Measurements from ENCODE around the gene LIMD2.
A peak's percentile ranks its signal among the peaks of the same experiment; 100 is the strongest.

Gene LIMD2

DNA sequence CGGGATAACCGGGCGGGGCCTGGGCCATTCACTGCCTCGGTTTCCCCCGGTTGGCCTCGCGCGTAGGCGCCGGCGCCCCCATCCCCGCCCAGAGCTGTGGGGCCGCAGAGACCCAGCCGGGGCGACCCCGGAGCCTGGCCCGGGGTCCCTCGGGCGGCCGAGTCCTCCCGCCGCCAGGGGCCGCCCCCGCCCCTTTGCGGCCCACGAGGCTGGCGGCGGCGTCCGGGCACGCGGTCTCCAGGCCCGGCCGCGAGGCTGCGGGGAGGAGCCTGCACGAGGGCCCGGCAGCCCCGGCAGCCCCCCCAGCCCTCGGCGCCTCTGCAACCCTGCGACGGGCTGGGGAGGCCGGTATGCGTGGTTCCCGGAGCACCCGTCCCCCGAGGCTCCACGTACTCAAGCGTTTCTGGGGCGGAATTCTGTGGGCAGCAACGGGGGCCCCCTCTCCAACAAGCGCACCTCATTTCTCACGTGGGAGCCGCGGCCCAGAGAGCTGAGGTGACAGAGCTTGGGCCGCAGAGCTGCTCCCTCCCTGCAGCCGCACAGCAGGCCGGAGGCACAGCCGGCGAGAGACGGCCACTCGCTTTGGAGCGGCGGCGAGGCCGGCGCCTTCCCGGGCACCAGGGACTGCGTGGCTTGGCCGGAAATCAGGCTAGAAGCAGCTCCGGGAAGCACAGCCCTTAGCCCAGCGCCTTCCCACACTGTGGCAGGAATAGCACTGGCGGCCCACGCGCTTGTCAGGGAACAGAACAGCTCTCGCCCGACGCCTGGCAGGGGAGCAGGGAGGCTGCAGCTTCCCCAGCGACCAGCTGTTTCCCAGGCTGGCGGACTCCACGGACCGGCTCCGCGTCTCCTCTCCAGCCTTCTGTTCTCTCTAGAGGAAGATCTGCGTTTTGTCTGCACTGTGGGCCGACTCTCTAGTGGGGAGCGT, 867 bp upstream of the LIMD2 start:
- DNase-seq, result peak; percentile 52

DNA sequence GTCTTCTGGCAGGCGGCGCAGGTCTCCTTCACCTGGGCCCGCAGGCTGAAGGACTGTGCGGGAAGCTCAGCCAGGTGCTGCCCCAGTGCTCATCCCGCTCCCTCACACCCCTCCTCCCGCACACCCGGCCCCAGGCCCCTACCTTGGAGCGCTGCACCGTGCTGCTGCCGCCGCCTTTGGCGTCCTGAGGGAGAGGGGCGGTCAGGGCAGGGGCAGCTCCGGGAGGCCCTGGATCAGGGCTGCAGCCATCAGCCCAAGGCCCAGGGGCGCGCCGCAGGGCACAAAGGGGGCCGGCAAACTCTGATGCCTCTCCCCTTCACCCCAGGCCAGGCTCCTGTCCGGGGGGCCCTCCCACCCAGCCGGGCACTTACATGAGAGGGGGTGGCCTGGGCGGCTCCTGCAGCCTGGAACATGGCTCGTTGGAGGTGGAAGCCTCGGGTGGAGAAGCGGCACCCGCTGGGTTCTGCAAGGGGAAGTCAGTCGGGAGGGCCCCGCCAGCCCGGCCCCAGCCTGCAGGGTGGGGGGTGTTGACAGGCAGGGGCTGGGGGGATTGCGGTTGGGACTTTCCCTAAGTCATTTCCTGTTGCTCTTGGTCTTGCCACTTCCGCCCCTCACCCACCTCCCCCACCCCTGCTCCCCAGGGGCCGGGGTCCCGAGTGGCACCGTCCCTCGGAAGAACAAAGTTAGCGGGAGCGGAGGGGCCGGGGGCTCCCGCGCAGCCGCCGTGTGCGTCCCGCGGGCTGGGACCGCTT, 863 bp downstream of the LIMD2 start:
- DNase-seq, result peak; percentile 76

DNA sequence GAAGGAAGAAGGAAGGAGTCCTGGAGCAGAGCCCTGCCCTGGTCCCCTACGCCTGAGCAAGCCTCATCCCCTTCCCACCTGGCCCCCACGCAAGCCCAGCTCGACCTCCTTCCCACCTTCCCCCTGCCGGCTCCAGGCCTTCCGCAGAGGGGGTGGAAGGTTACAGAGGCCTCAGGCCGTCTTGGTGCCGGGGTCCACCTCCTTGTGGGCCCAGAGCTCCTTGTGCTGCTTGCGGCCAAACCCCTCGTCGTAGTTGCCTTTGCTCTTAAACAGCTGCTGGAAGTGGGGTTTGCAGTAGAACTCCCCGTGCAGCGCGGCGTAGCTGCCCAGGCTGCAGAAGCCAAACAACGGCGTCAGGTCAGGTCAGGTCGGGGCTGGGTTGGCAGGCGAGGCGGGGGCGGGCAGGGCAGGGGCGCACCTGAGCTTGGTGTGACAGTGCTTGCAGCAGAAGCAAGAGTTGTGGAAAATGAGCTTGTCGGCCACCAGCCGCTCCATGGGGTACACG, 1.5 kb downstream of the LIMD2 start:
- DNase-seq, result peak; percentile 34

DNA sequence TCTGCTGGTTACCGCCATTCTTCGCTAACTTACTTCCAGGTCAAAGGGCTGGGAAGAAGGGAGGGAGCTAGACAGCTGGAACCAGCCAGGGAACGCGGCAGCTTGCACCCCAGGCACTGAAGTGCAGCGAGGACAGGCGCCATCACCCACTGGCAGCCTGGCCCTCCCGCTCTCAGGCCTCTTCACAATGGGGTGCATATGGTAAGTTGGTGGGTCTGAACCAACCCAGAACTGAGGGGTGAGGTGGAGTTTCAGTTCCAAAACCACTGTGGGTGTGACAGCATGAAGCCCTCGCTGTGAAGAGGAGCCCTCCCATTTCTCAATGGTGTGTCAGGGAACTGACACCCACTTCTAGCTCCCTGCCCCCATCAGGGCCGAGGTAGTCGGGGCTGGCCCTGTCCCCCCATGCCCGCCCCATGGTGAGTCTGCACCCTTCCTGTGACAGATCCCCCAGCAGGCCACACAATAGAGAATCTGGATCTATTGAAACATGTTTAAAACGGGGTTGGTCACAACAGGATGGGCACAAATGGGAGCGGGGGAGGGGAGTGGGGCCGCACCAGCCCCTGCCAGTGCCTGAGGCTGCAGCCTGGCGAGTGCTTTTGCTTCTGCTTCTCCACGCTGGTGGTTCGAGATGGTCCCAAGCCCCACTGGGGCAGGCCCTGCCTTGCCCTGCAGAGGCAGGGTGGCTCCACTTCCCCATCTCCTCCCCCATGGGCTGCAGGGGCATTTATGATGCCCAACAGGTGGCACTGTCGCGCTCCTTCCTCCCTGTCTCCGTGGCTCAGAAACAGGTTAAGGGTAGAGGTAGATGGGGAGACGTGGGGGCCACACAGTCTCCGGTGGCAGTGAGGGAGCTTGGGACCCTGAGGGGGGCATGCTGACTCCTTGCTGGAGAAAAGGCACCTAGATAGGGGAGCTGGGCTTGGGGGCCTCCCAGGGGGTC, 2.3 kb downstream of the LIMD2 start:
- DNase-seq, result peak; percentile 79

DNA sequence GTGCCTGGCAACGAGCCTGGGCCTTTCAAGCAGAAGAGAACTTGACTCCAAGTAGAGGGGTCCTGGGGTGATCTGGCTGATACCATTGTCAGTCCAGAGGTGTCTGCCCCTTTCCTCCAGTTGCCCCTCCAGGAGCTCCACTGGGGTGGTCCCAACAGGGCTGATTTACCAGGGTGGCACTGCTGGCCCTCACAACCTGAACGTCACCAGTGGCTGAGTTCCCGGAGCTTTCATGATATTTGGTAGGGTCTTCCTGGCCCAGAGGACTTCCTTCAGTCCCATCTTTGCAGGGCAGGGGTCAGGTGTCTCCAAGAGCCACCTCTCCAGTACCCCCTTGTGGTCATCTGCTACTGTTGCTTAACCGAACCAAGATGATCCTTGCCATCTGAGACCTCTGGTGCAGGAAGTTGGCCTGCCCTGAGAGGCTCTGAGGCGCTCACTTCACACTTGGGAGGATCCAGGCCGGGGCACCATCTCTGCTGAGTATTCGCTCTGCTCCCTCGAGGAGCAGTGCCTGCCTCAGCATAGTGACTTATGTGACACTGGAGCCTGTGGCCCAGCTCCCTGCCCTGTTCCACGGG, 3.5 kb downstream of the LIMD2 start:
- peak; percentile 27 for DNase-seq

DNA sequence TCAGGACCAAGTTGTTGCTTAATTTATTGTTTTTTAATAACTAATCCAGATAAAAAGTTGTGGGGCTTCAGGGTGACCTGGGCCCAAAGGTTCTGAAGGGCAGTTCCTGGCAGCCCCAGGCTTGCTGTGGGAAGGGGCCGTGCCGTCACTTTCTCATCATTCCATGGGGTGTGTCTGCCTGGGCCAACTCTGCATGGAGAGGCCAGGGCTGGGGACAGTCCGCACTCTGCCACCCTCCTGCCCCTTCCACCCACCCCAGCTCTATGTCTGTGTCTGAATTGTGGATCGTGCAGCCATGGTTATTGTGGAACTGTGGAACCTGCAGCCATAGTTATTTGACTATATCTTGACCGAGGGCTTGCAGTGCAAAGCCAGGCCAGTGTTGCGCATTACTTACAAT, 4.0 kb downstream of the LIMD2 start:
- DNase-seq, result no peak

DNA sequence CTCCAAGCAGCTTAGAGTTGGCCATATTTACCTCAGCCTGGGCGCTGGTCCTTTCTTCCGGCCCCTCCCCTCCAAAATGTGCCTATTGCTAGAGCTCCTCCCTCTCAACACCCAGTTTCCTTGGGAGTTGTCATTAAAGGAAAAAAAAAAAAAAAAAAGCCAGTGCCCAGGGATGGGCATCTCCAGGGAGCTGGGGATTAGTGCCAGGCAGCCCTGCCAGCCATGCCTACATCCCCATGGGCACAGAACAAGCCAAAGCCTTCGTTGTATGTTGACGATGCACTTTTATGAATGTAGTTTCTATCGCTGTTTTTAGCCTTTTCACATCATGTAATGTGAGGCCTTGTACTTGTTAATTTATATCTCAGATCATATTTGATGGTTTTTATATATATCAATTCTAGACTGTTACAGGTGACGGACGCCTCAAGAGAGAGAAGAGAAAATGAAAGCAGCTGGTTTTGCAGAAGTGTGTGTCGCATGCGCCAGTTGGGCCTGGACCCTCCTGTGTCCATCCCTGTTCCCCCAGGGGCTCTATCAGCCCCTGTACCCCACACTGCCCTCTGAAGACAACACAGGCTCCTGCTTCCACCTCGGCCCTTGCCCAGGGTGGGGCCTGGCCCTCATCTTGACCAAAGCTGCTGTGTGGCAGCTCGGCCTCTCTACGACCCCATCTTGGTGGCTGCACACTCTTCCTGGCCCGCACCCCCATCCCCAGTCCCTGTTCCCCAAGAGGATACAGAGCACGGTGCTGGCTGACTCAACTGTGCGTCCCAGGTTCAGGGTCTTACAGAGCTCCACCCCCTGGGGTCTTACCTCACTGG, 4.8 kb downstream of the LIMD2 start:
- no peak for DNase-seq

DNA sequence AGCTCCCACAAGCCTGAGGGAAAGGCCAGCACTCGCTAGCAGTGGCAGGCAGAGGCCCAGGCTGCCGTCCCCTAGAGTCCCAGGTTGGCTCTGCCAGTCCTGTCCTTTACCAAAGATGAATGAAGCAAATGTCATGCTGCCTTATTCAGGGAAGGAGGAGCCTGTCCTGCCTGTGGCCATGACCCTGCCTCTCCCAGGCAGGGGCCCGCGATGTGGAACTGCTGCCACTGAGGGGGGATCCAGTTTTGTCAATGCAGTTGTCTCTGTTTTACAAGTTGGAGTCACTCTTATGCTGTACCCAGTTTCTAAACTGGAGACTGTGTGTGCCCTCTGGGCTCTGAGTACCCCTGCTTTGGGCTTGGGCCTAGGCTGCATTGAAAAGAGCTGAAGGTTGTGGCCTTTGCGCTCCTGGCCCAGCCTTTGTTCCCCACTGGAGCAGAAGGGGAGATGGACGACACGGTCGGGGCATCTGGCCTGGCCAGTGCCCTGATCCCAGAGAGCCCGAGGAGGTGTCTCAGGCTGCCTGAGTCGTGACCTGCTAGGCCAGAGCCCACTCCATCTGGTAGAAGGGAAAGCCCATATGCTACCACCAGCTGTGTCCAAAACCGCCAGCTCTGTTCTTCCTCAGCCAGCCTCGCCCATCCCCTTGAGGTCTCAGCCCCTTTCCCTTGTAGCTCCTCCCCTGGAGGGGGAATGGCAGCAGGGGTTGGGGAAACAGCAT, 5.5 kb downstream of the LIMD2 start:
- no peak for DNase-seq

DNA sequence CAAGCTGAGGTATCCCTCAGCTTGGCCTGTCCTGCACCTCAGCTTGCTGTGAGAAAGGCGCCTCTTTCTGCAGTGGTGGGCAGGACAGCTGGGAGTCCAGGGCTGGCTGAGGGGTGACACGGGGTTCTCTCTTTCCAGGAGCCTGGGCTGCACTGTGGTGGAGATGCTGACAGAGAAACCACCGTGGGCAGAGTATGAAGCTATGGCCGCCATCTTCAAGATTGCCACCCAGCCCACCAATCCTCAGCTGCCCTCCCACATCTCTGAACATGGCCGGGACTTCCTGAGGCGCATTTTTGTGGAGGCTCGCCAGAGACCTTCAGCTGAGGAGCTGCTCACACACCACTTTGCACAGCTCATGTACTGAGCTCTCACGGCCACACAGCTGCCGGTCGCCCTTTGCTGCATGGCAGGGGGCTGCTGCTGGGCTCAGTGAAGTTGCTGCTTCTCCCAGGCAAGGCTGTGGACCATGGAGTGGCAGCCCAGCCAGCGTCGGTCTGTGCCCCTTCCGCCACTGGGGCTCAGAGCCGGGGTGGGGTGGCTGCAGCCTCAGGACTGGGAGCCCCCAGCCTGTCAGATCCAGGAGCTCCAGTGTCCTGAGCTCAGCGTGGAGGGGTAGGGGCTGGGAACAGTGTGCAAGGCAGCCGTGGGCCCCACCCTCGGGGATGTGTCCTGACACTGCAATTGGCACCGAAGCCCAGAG, 6.4 kb downstream of the LIMD2 start:
- no peak for DNase-seq

DNA sequence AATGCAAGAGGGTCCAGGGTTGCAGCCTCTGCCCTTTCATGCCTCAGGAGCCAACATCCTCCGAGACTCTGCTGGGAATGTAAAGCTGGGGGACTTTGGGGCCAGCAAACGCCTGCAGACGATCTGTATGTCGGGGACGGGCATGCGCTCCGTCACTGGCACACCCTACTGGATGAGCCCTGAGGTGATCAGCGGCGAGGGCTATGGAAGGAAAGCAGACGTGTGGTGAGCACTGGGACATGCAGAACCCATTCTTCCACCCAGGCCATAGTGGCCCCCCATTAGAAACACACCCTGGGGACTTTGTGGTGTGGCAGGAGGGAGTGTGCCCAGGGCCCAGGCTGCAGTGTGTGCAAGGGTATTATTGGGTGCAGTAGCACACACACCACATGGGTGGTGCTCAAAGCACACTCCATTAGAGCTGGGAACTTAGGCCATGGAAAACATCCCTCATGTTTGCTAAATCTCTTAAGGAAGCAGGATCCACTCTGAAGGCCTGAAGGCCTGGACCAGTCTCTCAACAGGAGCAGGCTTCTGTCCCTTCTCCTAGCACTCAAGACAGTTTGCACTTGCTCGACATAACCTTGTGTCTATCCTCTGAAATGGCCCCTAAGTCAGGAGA, 7.6 kb downstream of the LIMD2 start:
- no peak for DNase-seq

DNA sequence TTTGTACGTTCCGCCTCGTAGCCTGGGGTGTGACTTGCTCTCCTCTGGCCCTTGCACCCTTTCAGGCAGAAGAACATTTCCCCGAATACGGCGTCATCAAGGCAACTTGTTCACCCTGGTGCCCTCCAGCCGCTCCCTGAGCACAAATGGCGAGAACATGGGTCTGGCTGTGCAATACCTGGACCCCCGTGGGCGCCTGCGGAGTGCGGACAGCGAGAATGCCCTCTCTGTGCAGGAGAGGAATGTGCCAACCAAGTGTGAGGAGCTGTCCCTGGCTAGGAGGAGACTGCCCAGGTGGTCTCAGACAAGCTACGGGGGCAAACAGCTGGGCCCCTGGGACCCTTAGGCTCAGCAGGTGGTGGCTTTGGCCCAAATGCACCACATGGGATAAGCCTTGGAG, 10.4 kb downstream of the LIMD2 start:
- DNase-seq, result no peak

DNA sequence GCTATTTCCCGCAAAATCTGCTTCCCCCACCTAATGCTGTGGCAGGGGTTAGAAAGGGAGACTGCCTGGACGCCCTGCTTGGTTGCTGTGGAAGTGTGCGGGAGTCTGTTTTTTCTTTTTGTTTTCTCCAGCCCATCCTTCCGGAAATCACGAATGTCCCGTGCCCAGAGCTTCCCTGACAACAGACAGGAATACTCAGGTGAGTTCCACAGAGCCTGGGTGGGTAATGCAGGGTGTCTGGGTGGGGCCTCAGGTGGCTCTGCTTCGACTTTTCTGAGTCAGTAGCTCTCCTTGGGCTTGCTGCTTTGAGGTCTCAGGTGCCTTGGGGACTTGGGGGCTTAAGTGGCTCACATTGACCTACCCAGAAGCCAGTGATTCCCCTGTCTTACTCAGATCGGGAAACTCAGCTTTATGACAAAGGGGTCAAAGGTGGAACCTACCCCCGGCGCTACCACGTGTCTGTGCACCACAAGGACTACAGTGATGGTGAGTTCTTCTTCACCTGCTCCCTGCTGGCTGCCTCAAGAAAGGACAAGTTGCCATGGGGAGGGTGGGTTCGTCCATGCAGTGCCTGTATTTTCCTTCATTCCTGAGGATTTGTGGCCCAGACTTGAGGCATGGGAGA, 11.4 kb downstream of the LIMD2 start:
- no peak for DNase-seq

DNA sequence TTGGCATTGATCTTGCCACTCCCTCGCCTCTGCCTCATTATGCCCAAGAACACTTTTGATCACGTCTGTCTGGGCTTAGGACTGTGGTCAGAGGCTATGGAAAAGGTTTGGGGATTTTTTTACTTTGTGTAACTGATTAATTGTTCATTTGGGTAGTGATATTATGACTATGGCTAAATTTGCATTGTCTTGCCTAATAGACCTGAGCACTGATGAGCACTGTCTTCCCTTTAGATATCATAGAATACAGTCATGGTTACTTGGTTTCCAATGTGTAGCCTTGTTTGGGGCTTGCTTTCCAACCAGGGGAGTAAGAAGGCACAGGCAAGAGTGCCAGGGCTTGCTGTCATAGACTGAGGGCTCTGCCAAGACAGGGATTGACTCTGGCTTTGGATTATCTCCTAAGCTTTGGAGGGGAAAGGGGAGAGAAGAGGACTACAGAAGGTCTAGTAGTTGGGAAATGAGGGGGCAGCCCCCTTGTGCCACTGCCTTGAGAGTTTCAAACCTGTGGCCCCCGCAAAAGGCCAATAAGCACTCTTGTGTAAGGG, 13.7 kb downstream of the LIMD2 start:
- DNase-seq, result no peak

DNA sequence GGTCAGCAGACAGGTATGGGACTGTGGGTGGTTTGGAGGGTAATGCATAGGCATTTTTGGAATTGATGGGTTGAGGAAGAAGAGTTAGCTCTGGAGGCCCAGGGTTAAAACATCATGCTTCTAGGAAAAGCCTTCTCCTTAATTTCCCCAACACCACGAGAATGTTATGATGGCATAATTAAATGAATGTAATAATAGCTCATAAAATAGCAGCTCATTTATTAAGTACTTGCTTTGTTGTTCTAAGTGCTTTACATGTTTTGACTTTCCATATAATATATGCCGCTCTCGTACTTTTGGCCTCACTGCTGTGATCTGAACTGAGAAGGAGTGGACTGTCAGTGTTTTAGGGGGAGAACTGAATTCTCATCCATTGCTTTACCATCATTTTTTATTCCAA, 14.3 kb downstream of the LIMD2 start:
- DNase-seq, result no peak

DNA sequence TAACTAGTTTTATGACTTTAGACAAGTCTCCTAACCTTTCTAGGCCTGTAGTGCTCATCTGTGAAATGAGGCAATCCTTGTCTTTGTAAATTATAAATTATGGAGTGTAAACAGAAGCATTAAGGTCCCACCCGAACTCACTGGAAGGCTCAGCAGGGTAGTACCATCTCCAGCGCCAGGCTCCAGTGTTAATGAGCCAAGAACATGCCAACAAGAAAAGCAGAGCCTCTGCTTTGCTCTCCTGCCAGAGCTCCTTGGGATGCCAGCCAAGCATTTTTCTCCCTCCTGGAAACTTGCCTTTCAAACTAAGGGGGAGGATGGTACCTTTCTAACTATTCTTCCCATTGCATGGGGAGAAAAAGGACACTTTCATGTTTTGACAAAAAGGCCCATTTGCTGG, 14.9 kb downstream of the LIMD2 start:
- no peak for DNase-seq

DNA sequence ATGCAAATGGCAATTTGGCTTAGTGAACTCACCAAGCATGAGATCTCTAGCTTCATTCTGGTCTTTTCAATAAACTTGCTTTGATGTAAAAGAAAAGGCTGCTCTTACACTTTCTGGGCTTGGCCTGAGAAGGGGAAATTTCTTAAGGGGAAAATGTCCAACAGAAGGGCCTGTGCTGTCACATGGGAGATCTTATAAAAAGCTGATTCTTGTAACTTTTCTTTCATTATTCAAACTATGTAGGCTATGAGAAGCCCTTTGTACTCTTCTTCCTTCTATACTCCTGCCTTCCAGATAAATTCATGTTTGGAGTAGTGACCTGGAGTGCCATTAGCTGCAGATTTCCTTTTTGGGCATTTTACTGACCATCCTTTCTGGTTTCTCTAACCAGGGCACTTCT, 16.9 kb downstream of the LIMD2 start:
- no peak for DNase-seq

DNA sequence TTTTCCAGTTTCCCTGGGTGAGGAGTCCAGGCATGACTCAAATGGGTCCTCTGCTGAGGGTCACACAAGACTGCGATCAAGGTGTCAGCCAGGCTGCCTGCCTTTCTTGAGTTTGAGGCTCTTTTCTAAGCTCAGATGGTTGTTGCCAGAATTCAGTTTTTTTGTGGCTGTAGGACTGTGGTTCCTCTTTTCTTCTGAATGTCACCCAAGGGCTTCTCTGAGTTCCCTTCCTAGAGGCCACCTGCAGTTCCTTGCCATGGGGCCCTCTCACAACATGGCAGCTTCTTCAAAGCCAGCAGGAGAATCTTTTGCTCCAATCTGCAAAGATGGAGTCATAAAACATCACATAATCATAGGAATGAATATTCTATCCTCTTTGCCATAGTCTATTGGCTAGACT, 17.5 kb downstream of the LIMD2 start:
- no peak for DNase-seq

DNA sequence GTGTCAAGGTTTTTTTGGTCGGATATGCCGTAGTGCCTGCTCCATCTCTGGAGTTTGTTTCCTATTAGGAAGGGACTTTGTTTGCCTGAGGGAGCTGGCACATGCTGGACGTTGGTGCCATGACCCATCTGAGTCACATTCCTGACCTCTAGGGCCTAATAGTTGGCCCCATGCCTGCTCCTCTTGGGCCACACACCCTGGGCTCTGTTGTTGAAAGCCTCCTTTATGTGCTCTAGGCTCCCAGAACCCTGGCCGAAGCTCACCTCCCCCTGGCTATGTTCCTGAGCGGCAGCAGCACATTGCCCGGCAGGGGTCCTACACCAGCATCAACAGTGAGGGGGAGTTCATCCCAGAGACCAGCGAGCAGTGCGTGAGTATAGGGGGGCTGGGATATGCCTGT, 18.4 kb downstream of the LIMD2 start:
- DNase-seq, result no peak

DNA sequence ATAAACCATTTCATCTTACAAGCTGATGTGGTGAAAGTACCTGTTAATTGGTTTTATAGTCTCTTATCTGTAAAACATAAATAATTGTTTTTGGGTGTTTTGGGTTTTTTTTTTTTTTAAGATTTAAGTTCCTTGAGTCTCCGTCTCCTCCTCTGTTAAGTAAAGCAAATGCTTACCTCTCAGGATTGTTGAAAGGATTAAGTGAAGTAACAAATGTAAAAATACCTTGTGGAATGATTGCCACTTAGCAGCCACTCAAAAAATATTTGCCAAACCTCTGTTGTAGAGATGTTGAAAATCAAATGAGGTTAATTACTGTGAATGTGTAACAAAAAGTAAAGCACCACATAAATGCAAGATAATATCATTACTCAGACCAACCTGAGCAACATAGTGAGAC, 19.2 kb downstream of the LIMD2 start:
- no peak for DNase-seq
